Measurements from ENCODE around the gene CENPB. TPM values are rescaled to one million over a fixed set of nuclear protein-coding genes. Genes with fewer than 3 reads are reported as not detected.

Gene CENPB
- total and polyA plus RNA-seq, 2 of the 4 experiments (the other 2 are of a cell fraction), result 45.7 to 59.1 TPM

GRCh38 chr20:3815703-3816315 is 29.3 kb upstream of the CENPB start (continued):
- TF ChIP-seq, protein P1, sequence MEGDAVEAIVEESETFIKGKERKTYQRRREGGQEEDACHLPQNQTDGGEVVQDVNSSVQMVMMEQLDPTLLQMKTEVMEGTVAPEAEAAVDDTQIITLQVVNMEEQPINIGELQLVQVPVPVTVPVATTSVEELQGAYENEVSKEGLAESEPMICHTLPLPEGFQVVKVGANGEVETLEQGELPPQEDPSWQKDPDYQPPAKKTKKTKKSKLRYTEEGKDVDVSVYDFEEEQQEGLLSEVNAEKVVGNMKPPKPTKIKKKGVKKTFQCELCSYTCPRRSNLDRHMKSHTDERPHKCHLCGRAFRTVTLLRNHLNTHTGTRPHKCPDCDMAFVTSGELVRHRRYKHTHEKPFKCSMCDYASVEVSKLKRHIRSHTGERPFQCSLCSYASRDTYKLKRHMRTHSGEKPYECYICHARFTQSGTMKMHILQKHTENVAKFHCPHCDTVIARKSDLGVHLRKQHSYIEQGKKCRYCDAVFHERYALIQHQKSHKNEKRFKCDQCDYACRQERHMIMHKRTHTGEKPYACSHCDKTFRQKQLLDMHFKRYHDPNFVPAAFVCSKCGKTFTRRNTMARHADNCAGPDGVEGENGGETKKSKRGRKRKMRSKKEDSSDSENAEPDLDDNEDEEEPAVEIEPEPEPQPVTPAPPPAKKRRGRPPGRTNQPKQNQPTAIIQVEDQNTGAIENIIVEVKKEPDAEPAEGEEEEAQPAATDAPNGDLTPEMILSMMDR (conservative IDR thresholded peaks at IDR 0.05; ENCODE audit: low read depth, low read length), result no peak
- no peak for TF ChIP-seq CEBPB (IDR thresholded peaks at IDR 0.05; ENCODE audit: low read depth, low read length)
- no peak for TF ChIP-seq RAD21 (IDR thresholded peaks at IDR 0.05; ENCODE audit: low read length)
- no peak for TF ChIP-seq FOS (IDR thresholded peaks at IDR 0.05; ENCODE audit: low read depth, low read length)

Measured in IMR-90 (cell line).